Measurements from ENCODE around the gene PIN1. TPM values are rescaled to one million over a fixed set of nuclear protein-coding genes. Genes with fewer than 3 reads are reported as not detected.

PIN1 gene
- total RNA-seq, 1 donor from 2014 or later: 50.3 TPM

DNA sequence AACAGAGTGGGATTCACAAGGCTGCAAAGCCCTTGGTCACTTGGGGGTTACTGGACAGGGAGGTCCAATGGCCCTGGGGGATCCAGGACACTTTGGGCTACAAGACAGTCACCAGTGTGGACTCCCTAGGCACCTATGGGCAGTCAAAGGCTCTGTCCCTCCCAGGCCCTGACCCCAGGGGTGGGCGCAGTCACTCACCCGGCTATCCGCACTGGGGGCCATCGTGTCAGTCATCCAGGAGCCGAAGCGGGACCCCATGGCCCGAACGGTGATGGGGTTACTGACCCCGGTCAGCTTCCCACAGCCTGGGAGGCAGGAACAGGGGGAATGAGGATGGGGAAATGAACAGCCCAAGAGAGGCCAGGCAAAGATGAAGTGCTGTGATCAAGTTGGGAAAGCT lies 21.5 kb downstream of the PIN1 start:
- no peaks in the 10 kb centered on the region for H3K36me3 ChIP-seq
- ATAC-seq: no peak
- no peak overlapping the region for H3K4me3 ChIP-seq
- TF ChIP-seq CTCF (IDR thresholded peaks at IDR 0.05): no peak
- no peaks in the 10 kb centered on the region for H3K27me3 ChIP-seq
- H3K9me3 ChIP-seq: no peaks in the 10 kb centered on the region
- no peak for DNase-seq
- intact Hi-C loops (cut with DNase I): no loop called here
- no peaks in the 10 kb centered on the region for H3K4me1 ChIP-seq
- no peak overlapping the region for H3K27ac ChIP-seq

DNA sequence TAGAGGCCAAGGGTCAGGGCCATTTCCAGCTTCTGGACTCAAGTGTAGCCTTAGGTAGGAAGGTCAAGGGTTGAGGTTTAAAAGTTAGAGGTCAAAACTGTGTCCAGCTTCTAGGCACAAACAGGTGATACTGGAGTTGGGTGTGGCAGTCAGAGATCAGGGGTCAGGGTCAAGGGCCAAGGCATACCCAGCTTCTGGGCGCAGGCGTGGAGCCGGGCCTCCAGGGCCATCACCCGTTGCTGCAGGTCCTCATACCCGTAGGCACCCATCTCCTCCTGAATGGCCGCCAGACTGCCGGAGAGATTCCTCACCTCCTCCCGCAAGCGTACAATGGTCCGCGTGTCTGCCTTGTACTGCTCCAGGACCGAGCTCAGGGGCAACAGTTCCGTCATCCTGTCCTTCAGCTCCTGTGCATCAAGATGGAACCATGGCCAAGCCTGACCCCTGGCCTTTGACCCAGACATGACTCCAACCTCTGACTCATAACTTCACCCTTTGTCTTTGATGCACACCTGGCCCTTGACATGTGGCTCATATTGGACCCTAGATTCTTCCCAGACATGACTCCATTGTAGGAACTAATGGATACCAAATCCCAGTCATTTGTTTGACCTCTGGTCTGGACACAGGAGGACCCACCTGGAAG lies 22.1 kb downstream of the PIN1 start:
- no peaks in the 10 kb centered on the region for H3K4me1 ChIP-seq
- ATAC-seq (no peak), DNase-seq (no peak)
- H3K4me3 ChIP-seq: no peak overlapping the region
- H3K36me3 ChIP-seq: no peaks in the 10 kb centered on the region
- no peak overlapping the region for H3K27ac ChIP-seq
- intact Hi-C loops (cut with DNase I): no loop called here
- no peaks in the 10 kb centered on the region for H3K27me3 ChIP-seq
- TF ChIP-seq CTCF (IDR thresholded peaks at IDR 0.05): no peak
- H3K9me3 ChIP-seq: no peaks in the 10 kb centered on the region

DNA sequence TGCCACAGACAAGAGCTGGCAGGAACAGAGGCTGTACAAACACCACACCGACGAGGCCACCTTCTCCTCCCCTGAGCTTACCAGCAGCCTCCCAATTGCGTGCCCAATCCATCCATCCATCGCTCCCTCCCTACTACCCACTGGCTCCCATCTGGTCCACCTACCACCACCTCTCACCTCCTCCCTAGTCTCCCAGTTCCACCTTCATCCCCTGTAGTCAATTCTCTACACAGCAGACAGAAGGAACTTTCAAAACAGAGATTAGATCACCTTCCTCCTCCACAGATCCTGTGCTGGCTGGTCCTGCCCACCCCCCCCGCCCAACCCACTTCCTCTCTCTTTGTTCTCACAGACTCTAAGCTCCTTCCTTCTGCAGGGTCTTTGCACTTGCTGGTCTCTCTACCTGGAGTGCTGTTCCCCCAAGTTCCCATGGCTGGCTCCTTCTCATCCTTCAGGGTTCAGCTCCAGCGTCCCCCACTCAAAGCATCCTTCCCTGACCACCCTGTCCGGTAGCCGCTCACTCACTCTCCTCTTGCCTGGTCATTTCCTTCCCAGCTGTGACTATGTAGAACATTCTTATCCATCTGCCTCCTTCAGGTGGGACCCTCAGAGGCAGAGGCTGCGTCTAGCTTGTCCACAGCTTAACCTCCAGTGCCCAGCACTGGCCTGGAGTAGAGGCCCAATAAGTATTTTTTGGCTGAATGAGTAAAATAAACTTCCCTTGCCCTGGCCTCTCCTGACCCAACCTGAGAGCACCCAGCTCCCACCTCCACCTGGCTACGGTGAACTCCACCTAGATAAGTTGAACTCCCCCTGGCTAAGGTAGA lies 23.0 kb downstream of the PIN1 start:
- Histone ChIP-seq H3K4me3 (no peak overlapping the region), H3K27ac (no peak overlapping the region), H3K9me3 (no peaks in the 10 kb centered on the region), H3K27me3 (no peaks in the 10 kb centered on the region), H3K36me3 (no peaks in the 10 kb centered on the region), H3K4me1 (no peaks in the 10 kb centered on the region)
- peak; percentile 8 for ATAC-seq
- intact Hi-C loops (cut with DNase I): no loop called here
- no peak for TF ChIP-seq CTCF (IDR thresholded peaks at IDR 0.05)
- no peak for DNase-seq

DNA sequence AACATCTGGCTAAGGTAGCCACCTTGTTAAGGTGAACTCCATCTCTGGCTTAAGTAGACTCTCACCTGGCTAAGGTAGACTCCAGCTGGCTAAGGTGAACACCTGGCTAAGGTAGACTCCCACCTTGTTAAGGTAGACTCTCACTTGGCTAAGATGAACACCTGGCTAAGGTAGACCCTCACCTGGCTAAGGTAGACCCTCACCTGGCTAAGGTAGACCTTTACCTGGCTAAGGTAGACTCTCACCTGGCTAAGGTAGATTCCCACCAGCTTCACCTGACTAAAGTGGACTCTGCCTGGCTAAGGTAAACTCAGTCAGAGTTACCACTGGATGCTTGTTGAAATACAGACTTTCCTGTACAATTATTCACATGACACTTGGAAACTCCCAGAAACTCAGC lies 23.6 kb downstream of the PIN1 start:
- no peak overlapping the region for H3K27ac ChIP-seq
- no peaks in the 10 kb centered on the region for H3K27me3 ChIP-seq
- H3K4me1 ChIP-seq: no peaks in the 10 kb centered on the region
- TF ChIP-seq CTCF (IDR thresholded peaks at IDR 0.05): no peak
- ATAC-seq: no peak
- DNase-seq: no peak
- H3K36me3 ChIP-seq: no peaks in the 10 kb centered on the region
- intact Hi-C loops (cut with DNase I): no loop called here
- H3K4me3 ChIP-seq: no peak overlapping the region
- no peaks in the 10 kb centered on the region for H3K9me3 ChIP-seq

DNA sequence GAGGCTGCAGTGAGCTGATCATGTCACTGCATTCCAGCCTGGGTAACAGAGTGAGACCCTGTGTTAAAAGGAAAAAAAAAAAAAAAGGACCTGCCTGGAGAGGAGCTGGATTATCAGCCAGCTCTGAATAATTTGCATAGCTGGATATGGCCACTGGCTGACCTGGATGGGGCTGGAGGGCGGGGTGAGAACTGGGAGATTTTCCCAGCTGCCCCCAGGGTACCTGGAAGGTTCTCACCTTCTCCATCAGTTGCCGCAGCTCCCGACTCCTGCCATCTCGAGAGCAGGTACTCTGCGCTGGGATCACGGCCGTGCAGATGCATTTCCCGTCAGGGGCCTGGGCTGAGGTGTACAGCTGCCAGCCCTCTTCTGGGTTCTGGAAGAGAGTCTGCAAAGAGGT lies 25.3 kb downstream of the PIN1 start:
- ATAC-seq: no peak
- intact Hi-C loops (cut with DNase I): no loop called here

More for the DNA sequence above, 25.3 kb downstream of the PIN1 start:
- DNase-seq: no peak
- Histone ChIP-seq H3K27me3 (no peaks in the 10 kb centered on the region), H3K9me3 (no peaks in the 10 kb centered on the region), H3K27ac (no peak overlapping the region), H3K4me1 (no peaks in the 10 kb centered on the region), H3K4me3 (no peak overlapping the region), H3K36me3 (no peaks in the 10 kb centered on the region)
- no peak for TF ChIP-seq CTCF (IDR thresholded peaks at IDR 0.05)
